Tibial artery (tissue), 4 donors: Measurements from ENCODE around the gene SGF29.

ENCODE experiments used
- DNase-seq, 2 donors: peaks; one replicate each; pipeline ENCODE4 v3.0.0-alpha.2; 2019
- H3K27ac ChIP-seq, 2 donors: fragments of 200-600 bp; sonication (generic) in 1 of 2; 1 replicate in 1 of 2; 2 replicates in 1 of 2; pipeline ENCODE4 v1.5.1; 2018 to 2019; ENCODE audit warnings: mild to moderate bottlenecking in 1 of 2
- H3K27me3 ChIP-seq, 2 donors: fragments of 200-600 bp; sonication (generic) in 1 of 2; one replicate each; pipeline versions ENCODE4 v1.5.1 to v1.6.0; 2016 to 2019
- H3K36me3 ChIP-seq, 3 donors: fragments of 200-600 bp; sonication (generic) in 2 of 3; one replicate each; pipeline ENCODE4 v1.5.1; 2016 to 2019; ENCODE audit warnings: mild to moderate bottlenecking in 2 of 3
- H3K4me1 ChIP-seq, 4 donors: fragments of 200-600 bp; sonication (generic) in 2 of 4; 1 replicate in 3 of 4; 2 replicates in 1 of 4; pipeline ENCODE4 v1.5.1; 2016 to 2019
- H3K4me3 ChIP-seq, 2 donors: fragments of 200-600 bp; sonication (generic) in 1 of 2; 1 replicate in 1 of 2; 2 replicates in 1 of 2; pipeline ENCODE4 v1.5.1; 2018 to 2019; ENCODE audit warnings: mild to moderate bottlenecking in 2 of 2
- H3K9me3 ChIP-seq, 3 donors: fragments of 200-600 bp; sonication (generic) in 1 of 3; one replicate each; pipeline ENCODE4 v1.5.1; 2016 to 2019
- CTCF ChIP-seq, 2 experiments: fragments of 200-600 bp in 1 of 2; fragments of 450-650 bp in 1 of 2; IDR thresholded peaks; one replicate each; pipeline ENCODE4 v1.5.1; 2017 to 2019; ENCODE audit warnings: antibody characterized with exemption in 2 of 2, mild to moderate bottlenecking in 1 of 2, moderate library complexity in 1 of 2
- intact Hi-C: fragments of 100-400 bp; cut with DNase I; formaldehyde crosslinking; loops from one replicate; pipeline ENCODE4 v1.15.0; 2023; ENCODE audit warnings: low total_unique reads

SGF29 gene

GRCh38 chr16:28585674-28586073 lies 32.0 kb downstream of the SGF29 start:
- peaks cover 65 to 98% (median 93%) of the 10 kb centered on the region in 3 donors for H3K36me3 ChIP-seq
- H3K27ac ChIP-seq: no peak overlapping the region
- H3K4me3 ChIP-seq: no peak overlapping the region
- TF ChIP-seq CTCF (IDR thresholded peaks at IDR 0.05): no peak
- intact Hi-C loops: no loop called here
- H3K9me3 ChIP-seq: no peaks in the 10 kb centered on the region
- no peaks in the 10 kb centered on the region for H3K4me1 ChIP-seq
- H3K27me3 ChIP-seq: no peaks in the 10 kb centered on the region
- no peak for DNase-seq

GRCh38 chr16:28586466-28586865 lies 32.7 kb downstream of the SGF29 start:
- no peaks in the 10 kb centered on the region for H3K27me3 ChIP-seq
- H3K4me3 ChIP-seq: no peak overlapping the region
- H3K27ac ChIP-seq: no peak overlapping the region
- H3K36me3 ChIP-seq: peaks cover 73 to 98% (median 94%) of the 10 kb centered on the region in 3 donors
- intact Hi-C loops: no loop called here
- no peak for TF ChIP-seq CTCF (IDR thresholded peaks at IDR 0.05)
- DNase-seq: no peak
- no peaks in the 10 kb centered on the region for H3K9me3 ChIP-seq
- H3K4me1 ChIP-seq: no peaks in the 10 kb centered on the region

GRCh38 chr16:28587386-28587785 lies 33.7 kb downstream of the SGF29 start:
- no peak overlapping the region for H3K27ac ChIP-seq
- H3K36me3 ChIP-seq: peaks cover 66 to 100% (median 91%) of the 10 kb centered on the region in 3 donors
- TF ChIP-seq CTCF (IDR thresholded peaks at IDR 0.05): no peak
- DNase-seq: no peak
- H3K4me1 ChIP-seq: no peaks in the 10 kb centered on the region
- no peaks in the 10 kb centered on the region for H3K27me3 ChIP-seq
- no peak overlapping the region for H3K4me3 ChIP-seq
- intact Hi-C loops: no loop called here
- H3K9me3 ChIP-seq: no peaks in the 10 kb centered on the region

GRCh38 chr16:28589069-28589468 lies 35.3 kb downstream of the SGF29 start:
- H3K9me3 ChIP-seq: no peaks in the 10 kb centered on the region
- no peak overlapping the region for H3K4me3 ChIP-seq
- H3K27me3 ChIP-seq: no peaks in the 10 kb centered on the region
- TF ChIP-seq CTCF (IDR thresholded peaks at IDR 0.05): no peak
- DNase-seq: no peak
- H3K4me1 ChIP-seq: no peaks in the 10 kb centered on the region
- no peak overlapping the region for H3K27ac ChIP-seq
- H3K36me3 ChIP-seq: peaks cover 61 to 91% (median 78%) of the 10 kb centered on the region in 3 donors
- intact Hi-C loops: no loop called here

- H3K27me3 ChIP-seq: no peaks in the 10 kb centered on the region
- DNase-seq: no peak
- H3K9me3 ChIP-seq: no peaks in the 10 kb centered on the region
- no peak overlapping the region for H3K4me3 ChIP-seq
- H3K36me3 ChIP-seq: peaks cover 58 to 82% (median 69%) of the 10 kb centered on the region in 3 donors
- H3K27ac ChIP-seq: no peak overlapping the region
- no peaks in the 10 kb centered on the region for H3K4me1 ChIP-seq
- TF ChIP-seq CTCF (IDR thresholded peaks at IDR 0.05): no peak
- intact Hi-C loops: no loop called here
These were observed 36.2 kb downstream of the SGF29 start for GRCh38 chr16:28589930-28590329.
